IPS-20b (cell line): ENCODE results near the gene MLEC.
"Not testable (repeated sequence)": the region's sequence is repeated elsewhere in the genome, so short reads cannot be mapped to it uniquely, and the experiment has no call there.

Experiments used
- H3K27ac ChIP-seq: one replicate; pipeline ENCODE4 v1.5.1; 2013; ENCODE audit warnings: low read length
- H3K27me3 ChIP-seq: 2 replicates; pipeline ENCODE4 v1.6.1; 2013; ENCODE audit warnings: mild to moderate bottlenecking, low read length, inconsistent platforms; ENCODE audit not compliant: insufficient read depth
- H3K36me3 ChIP-seq: 2 replicates; pipeline ENCODE4 v1.6.1; 2013; ENCODE audit warnings: low read depth, mild to moderate bottlenecking, inconsistent platforms, low read length, moderate library complexity; ENCODE audit not compliant: insufficient read depth
- H3K4me1 ChIP-seq: 2 replicates; pipeline ENCODE4 v1.6.1; 2013; ENCODE audit warnings: mild to moderate bottlenecking, control low read depth, inconsistent platforms, low read length, moderate library complexity; ENCODE audit not compliant: insufficient read depth
- H3K4me3 ChIP-seq: 2 replicates; pipeline ENCODE4 v1.5.1; 2013; ENCODE audit warnings: mild to moderate bottlenecking, low read length, inconsistent platforms
- H3K9ac ChIP-seq: 2 replicates; pipeline ENCODE4 v1.6.1; 2013; ENCODE audit warnings: low read depth, mild to moderate bottlenecking, inconsistent platforms, low read length, moderate library complexity
- H3K9me3 ChIP-seq: 2 replicates; pipeline ENCODE4 v1.6.1; 2013; ENCODE audit warnings: mild to moderate bottlenecking, low read depth, low read length, inconsistent platforms; ENCODE audit not compliant: insufficient read depth

The MLEC gene

GRCh38 chr12:120666571-120667390 lies 20.2 kb upstream of the MLEC start:
- Histone ChIP-seq H3K27me3 (no peaks in the 10 kb centered on the region), H3K4me3 (no peak overlapping the region), H3K27ac (no peak overlapping the region), H3K9ac (no peak overlapping the region), H3K9me3 (no peaks in the 10 kb centered on the region), H3K4me1 (peaks cover 7% of the 10 kb centered on the region; the same call in 1 of the 2 replicates), H3K36me3 (no peaks in the 10 kb centered on the region)

GRCh38 chr12:120668091-120668867 lies 18.7 kb upstream of the MLEC start:
- H3K27ac ChIP-seq, result no peak overlapping the region

GRCh38 chr12:120668868-120669840 lies 17.8 kb upstream of the MLEC start:
- Histone ChIP-seq H3K36me3 (no peaks in the 10 kb centered on the region), H3K27ac (no peak overlapping the region), H3K9me3 (no peaks in the 10 kb centered on the region), H3K27me3 (no peaks in the 10 kb centered on the region), H3K9ac (peak overlapping the region; percentile 45), H3K4me3 (peak overlapping the region; percentile 40; the same call in 1 of the 2 replicates), H3K4me1 (peaks cover 7% of the 10 kb centered on the region; the same call in 1 of the 2 replicates)

More at GRCh38 chr12:120668091-120668867, 18.7 kb upstream of the MLEC start:
- peaks cover 7% of the 10 kb centered on the region; the same call in 1 of the 2 replicates for H3K4me1 ChIP-seq
- no peaks in the 10 kb centered on the region for H3K36me3 ChIP-seq
- no peaks in the 10 kb centered on the region for H3K27me3 ChIP-seq
- peak overlapping the region; percentile 40; the same call in 1 of the 2 replicates for H3K4me3 ChIP-seq
- H3K9me3 ChIP-seq, result no peaks in the 10 kb centered on the region
- H3K9ac ChIP-seq, result peak overlapping the region; percentile 45; the same call in 1 of the 2 replicates

GRCh38 chr12:120670237-120670636 lies 16.7 kb upstream of the MLEC start:
- H3K9me3 ChIP-seq, H3K27ac ChIP-seq, H3K4me1 ChIP-seq, H3K27me3 ChIP-seq, H3K36me3 ChIP-seq, H3K9ac ChIP-seq, H3K4me3 ChIP-seq: not testable (repeated sequence)

GRCh38 chr12:120670667-120671066 lies 16.3 kb upstream of the MLEC start:
- H3K27me3 ChIP-seq, result no peaks in the 10 kb centered on the region
- no peak overlapping the region for H3K4me3 ChIP-seq
- H3K36me3 ChIP-seq, result no peaks in the 10 kb centered on the region
- H3K9ac ChIP-seq, result no peak overlapping the region
- no peaks in the 10 kb centered on the region for H3K9me3 ChIP-seq
- H3K27ac ChIP-seq, result no peak overlapping the region
- peaks cover 7% of the 10 kb centered on the region; the same call in 1 of the 2 replicates for H3K4me1 ChIP-seq

GRCh38 chr12:120674097-120674636 lies 12.8 kb upstream of the MLEC start:
- no peak overlapping the region for H3K4me3 ChIP-seq
- no peaks in the 10 kb centered on the region for H3K9me3 ChIP-seq
- H3K36me3 ChIP-seq, result no peaks in the 10 kb centered on the region
- H3K4me1 ChIP-seq, result peaks cover 5% of the 10 kb centered on the region; the same call in 1 of the 2 replicates
- H3K27me3 ChIP-seq, result no peaks in the 10 kb centered on the region
- no peak overlapping the region for H3K27ac ChIP-seq
- no peak overlapping the region for H3K9ac ChIP-seq

- Histone ChIP-seq H3K4me1 (no peaks in the 10 kb centered on the region), H3K9me3 (no peaks in the 10 kb centered on the region), H3K4me3 (no peak overlapping the region), H3K27ac (no peak overlapping the region), H3K9ac (no peak overlapping the region), H3K27me3 (no peaks in the 10 kb centered on the region), H3K36me3 (no peaks in the 10 kb centered on the region)
These were observed 9.0 kb upstream of the MLEC start for GRCh38 chr12:120677765-120678473.

GRCh38 chr12:120678572-120678971 lies 8.4 kb upstream of the MLEC start:
- no peaks in the 10 kb centered on the region for H3K36me3 ChIP-seq
- H3K9me3 ChIP-seq, result no peaks in the 10 kb centered on the region
- H3K4me3 ChIP-seq, result no peak overlapping the region
- no peak overlapping the region for H3K9ac ChIP-seq
- no peaks in the 10 kb centered on the region for H3K4me1 ChIP-seq
- H3K27ac ChIP-seq, result no peak overlapping the region
- H3K27me3 ChIP-seq, result no peaks in the 10 kb centered on the region

- H3K27me3 ChIP-seq, result no peaks in the 10 kb centered on the region
- H3K36me3 ChIP-seq, result no peaks in the 10 kb centered on the region
- no peak overlapping the region for H3K4me3 ChIP-seq
- no peaks in the 10 kb centered on the region for H3K4me1 ChIP-seq
- no peak overlapping the region for H3K9ac ChIP-seq
- H3K27ac ChIP-seq, result no peak overlapping the region
- no peaks in the 10 kb centered on the region for H3K9me3 ChIP-seq
These were observed 6.7 kb upstream of the MLEC start for GRCh38 chr12:120680165-120680738.

GRCh38 chr12:120684523-120684932 lies 2.4 kb upstream of the MLEC start:
- no peaks in the 10 kb centered on the region for H3K27me3 ChIP-seq
- H3K4me1 ChIP-seq, result peaks cover 15% of the 10 kb centered on the region
- H3K9ac ChIP-seq, result no peak overlapping the region
- H3K27ac ChIP-seq, result no peak overlapping the region
- H3K9me3 ChIP-seq, result no peaks in the 10 kb centered on the region
- H3K36me3 ChIP-seq, result no peaks in the 10 kb centered on the region
- H3K4me3 ChIP-seq, result no peak overlapping the region
